Hepatocyte (in vitro differentiated cells): ENCODE data around the gene SLC26A11. TPM values are rescaled to one million over a fixed set of nuclear protein-coding genes. Genes with fewer than 3 reads are reported as not detected.

Source experiments
- DNase-seq: peaks from one replicate; pipeline ENCODE4 v3.0.0-alpha.2; 2016; ENCODE audit warnings: low spot score
- H2AFZ ChIP-seq: fragments of 200-600 bp; sonication (generic); 2 replicates; pipeline ENCODE4 v1.6.0; 2016; ENCODE audit warnings: antibody characterized with exemption, mild to moderate bottlenecking
- H3K27ac ChIP-seq: fragments of 200-600 bp; sonication (generic); 2 replicates; pipeline ENCODE4 v1.5.1; 2016; ENCODE audit warnings: mild to moderate bottlenecking
- H3K27me3 ChIP-seq: fragments of 200-600 bp; sonication (generic); 2 replicates; pipeline ENCODE4 v1.6.1; 2016
- H3K36me3 ChIP-seq: fragments of 200-600 bp; sonication (generic); replicated peaks from 2 replicates; pipeline ENCODE4 v1.5.1; 2016; ENCODE audit warnings: low read depth; ENCODE audit not compliant: insufficient read depth
- H3K4me1 ChIP-seq: fragments of 200-600 bp; sonication (generic); 2 replicates; pipeline ENCODE4 v1.5.1; 2016; ENCODE audit warnings: mild to moderate bottlenecking, moderate library complexity; ENCODE audit not compliant: insufficient read depth
- H3K4me2 ChIP-seq: fragments of 200-600 bp; sonication (generic); 2 replicates; pipeline ENCODE4 v1.6.0; 2016
- H3K4me3 ChIP-seq: fragments of 200-600 bp; sonication (generic); 2 replicates; pipeline ENCODE4 v1.5.1; 2016; ENCODE audit warnings: mild to moderate bottlenecking
- H3K79me2 ChIP-seq: fragments of 200-600 bp; sonication (generic); 2 replicates; pipeline ENCODE4 v1.6.0; 2017; ENCODE audit warnings: mild to moderate bottlenecking
- H3K9me2 ChIP-seq: fragments of 200-600 bp; sonication (generic); replicated peaks from 2 replicates; pipeline ENCODE4 v1.6.0; 2017; ENCODE audit warnings: mild to moderate bottlenecking; ENCODE audit not compliant: insufficient read depth
- H3K9me3 ChIP-seq: fragments of 200-600 bp; sonication (generic); 2 replicates; pipeline ENCODE4 v1.5.1; 2016; ENCODE audit warnings: low read depth, mild to moderate bottlenecking
- H4K20me1 ChIP-seq: fragments of 200-600 bp; sonication (generic); 2 replicates; pipeline ENCODE4 v1.6.0; 2016; ENCODE audit warnings: mild to moderate bottlenecking; ENCODE audit not compliant: insufficient read depth, poor library complexity, severe bottlenecking
- CTCF ChIP-seq: fragments of 200-600 bp; sonication (generic); IDR thresholded peaks from 2 replicates; pipeline ENCODE4 v1.5.1; 2016; ENCODE audit warnings: antibody characterized with exemption, mild to moderate bottlenecking; ENCODE audit not compliant: poor library complexity
- EZH2 ChIP-seq: fragments of 200-600 bp; sonication (generic); IDR thresholded peaks from 2 replicates; pipeline ENCODE4 v1.6.1; 2016; ENCODE audit warnings: antibody characterized with exemption, mild to moderate bottlenecking, borderline replicate concordance
- EZH2phosphoT487 ChIP-seq: fragments of 200-600 bp; sonication (generic); IDR thresholded peaks from one replicate; pipeline ENCODE4 v1.6.1; 2018; ENCODE audit warnings: antibody characterized with exemption, mild to moderate bottlenecking, low read depth, moderate library complexity; ENCODE audit not compliant: unreplicated experiment, severe bottlenecking
- WGBS: methylation state at CpG from one replicate; pipeline ENCODE4 v1.1.6; 2016; ENCODE audit warnings: low lambda C conversion rate; ENCODE audit errors: missing lambda C conversion rate; 5-methylcytosine and 5-hydroxymethylcytosine counted together
- polyA plus RNA-seq: library from polyadenylated mRNA; unstranded; fragments of >200 nt; fragmentation: Nextera tagmentation; extraction: Ambion mirVana; gene quantifications from 2 replicates; pipeline ENCODE4 v1.2.1, GENCODE V29; 2016
- total RNA-seq: library from RNA; depleted of rRNA; stranded (reverse); fragments of >200 nt; gene quantifications from 2 replicates; pipeline ENCODE4 v1.2.3, GENCODE V29; 2014

SLC26A11 gene
- total and polyA plus RNA-seq, 2 experiments from 2014 or later = 17.5 to 24.9 TPM

GRCh38 chr17:80248001-80248893, 28.0 kb downstream of the SLC26A11 start:
- TF ChIP-seq CTCF (no peak), EZH2phosphoT487 (no peak), EZH2 (no peak)
- Histone ChIP-seq H3K4me3 (no peak overlapping the region), H3K27ac (no peak overlapping the region), H3K4me2 (no peak overlapping the region), H2AFZ (no peak overlapping the region), H3K36me3 (no peaks in the 10 kb centered on the region), H3K4me1 (no peaks in the 10 kb centered on the region), H3K9me2 (no peaks in the 10 kb centered on the region), H4K20me1 (no peaks in the 10 kb centered on the region), H3K9me3 (no peaks in the 10 kb centered on the region), H3K79me2 (no peaks in the 10 kb centered on the region), H3K27me3 (no peaks in the 10 kb centered on the region)
- 96% methylated on average over 23 of the region's 23 CpGs for WGBS
- DNase-seq = no peak

- Histone ChIP-seq H3K27me3 (no peaks in the 10 kb centered on the region), H3K36me3 (no peaks in the 10 kb centered on the region), H3K27ac (no peak overlapping the region), H3K4me3 (no peak overlapping the region), H3K9me3 (no peaks in the 10 kb centered on the region), H3K9me2 (no peaks in the 10 kb centered on the region), H3K4me2 (no peak overlapping the region), H3K79me2 (no peaks in the 10 kb centered on the region), H2AFZ (no peak overlapping the region), H4K20me1 (no peaks in the 10 kb centered on the region), H3K4me1 (no peaks in the 10 kb centered on the region)
- 93% methylated on average over 26 of the region's 26 CpGs for WGBS
- DNase-seq = no peak
- TF ChIP-seq EZH2phosphoT487 (no peak), CTCF (no peak), EZH2 (no peak)
These were observed 28.9 kb downstream of the SLC26A11 start for GRCh38 chr17:80248894-80249710.

- Histone ChIP-seq H2AFZ (no peak overlapping the region), H3K36me3 (no peaks in the 10 kb centered on the region), H3K4me2 (no peak overlapping the region)
These were observed 31.7 kb downstream of the SLC26A11 start for GRCh38 chr17:80251966-80252365.

More at GRCh38 chr17:80251966-80252365, 31.7 kb downstream of the SLC26A11 start:
- Histone ChIP-seq H3K9me3 (no peaks in the 10 kb centered on the region), H4K20me1 (no peaks in the 10 kb centered on the region), H3K27ac (no peak overlapping the region), H3K4me1 (peaks cover 11% of the 10 kb centered on the region), H3K4me3 (no peak overlapping the region), H3K27me3 (no peaks in the 10 kb centered on the region), H3K9me2 (no peaks in the 10 kb centered on the region), H3K79me2 (no peaks in the 10 kb centered on the region)
- TF ChIP-seq EZH2 = no peak
- no peak for TF ChIP-seq EZH2phosphoT487
- no peak for TF ChIP-seq CTCF
- DNase-seq = no peak
- 97% methylated on average over 11 of the region's 11 CpGs for WGBS
